Measurements from ENCODE around the gene RFX3.

GRCh38 chr9:3521966-3522365 lies 3.8 kb downstream of the RFX3 start:
- TF ChIP-seq, protein P1, sequence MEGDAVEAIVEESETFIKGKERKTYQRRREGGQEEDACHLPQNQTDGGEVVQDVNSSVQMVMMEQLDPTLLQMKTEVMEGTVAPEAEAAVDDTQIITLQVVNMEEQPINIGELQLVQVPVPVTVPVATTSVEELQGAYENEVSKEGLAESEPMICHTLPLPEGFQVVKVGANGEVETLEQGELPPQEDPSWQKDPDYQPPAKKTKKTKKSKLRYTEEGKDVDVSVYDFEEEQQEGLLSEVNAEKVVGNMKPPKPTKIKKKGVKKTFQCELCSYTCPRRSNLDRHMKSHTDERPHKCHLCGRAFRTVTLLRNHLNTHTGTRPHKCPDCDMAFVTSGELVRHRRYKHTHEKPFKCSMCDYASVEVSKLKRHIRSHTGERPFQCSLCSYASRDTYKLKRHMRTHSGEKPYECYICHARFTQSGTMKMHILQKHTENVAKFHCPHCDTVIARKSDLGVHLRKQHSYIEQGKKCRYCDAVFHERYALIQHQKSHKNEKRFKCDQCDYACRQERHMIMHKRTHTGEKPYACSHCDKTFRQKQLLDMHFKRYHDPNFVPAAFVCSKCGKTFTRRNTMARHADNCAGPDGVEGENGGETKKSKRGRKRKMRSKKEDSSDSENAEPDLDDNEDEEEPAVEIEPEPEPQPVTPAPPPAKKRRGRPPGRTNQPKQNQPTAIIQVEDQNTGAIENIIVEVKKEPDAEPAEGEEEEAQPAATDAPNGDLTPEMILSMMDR (IDR thresholded peaks at IDR 0.05) = no peak
- no peak for TF ChIP-seq POLR2A (IDR thresholded peaks at IDR 0.05)

All from lower leg skin (tissue), 3 donors.